Esophagus muscularis mucosa (tissue), 4 donors: ENCODE measurements around the gene PPAN. TPM values are rescaled to one million over a fixed set of nuclear protein-coding genes. Genes with fewer than 3 reads are reported as not detected.

Experiments
- DNase-seq: peaks from one replicate; pipeline ENCODE4 v3.0.0-alpha.2; 2017; ENCODE audit errors: extremely low spot score
- H3K27ac ChIP-seq, 4 donors: fragments of 200-600 bp; sonication (generic); replicated peaks in 1 of 4; 1 replicate in 3 of 4; 2 replicates in 1 of 4; pipeline ENCODE4 v1.5.1; 2016 to 2019; ENCODE audit warnings: mild to moderate bottlenecking in 1 of 4
- H3K27me3 ChIP-seq, 4 donors: fragments of 200-600 bp; sonication (generic); one replicate each; pipeline versions ENCODE4 v1.5.1 to v1.6.0; 2016 to 2019
- H3K36me3 ChIP-seq, 4 donors: fragments of 200-600 bp; sonication (generic); one replicate each; pipeline ENCODE4 v1.5.1; 2016 to 2019
- H3K4me1 ChIP-seq, 4 donors: fragments of 200-600 bp; sonication (generic); one replicate each; pipeline ENCODE4 v1.5.1; 2016 to 2019
- H3K4me3 ChIP-seq, 4 donors: fragments of 200-600 bp; sonication (generic); 1 replicate in 2 of 4; 2 replicates in 2 of 4; pipeline ENCODE4 v1.5.1; 2016 to 2019; ENCODE audit warnings: mild to moderate bottlenecking in 4 of 4, moderate library complexity in 1 of 4
- H3K9me3 ChIP-seq, 4 donors: fragments of 200-600 bp; sonication (generic); 1 replicate in 3 of 4; 2 replicates in 1 of 4; pipeline ENCODE4 v1.5.1; 2016 to 2019
- CTCF ChIP-seq, 3 experiments: fragments of 200-600 bp in 2 of 3; fragments of 450-650 bp in 1 of 3; sonication (generic) in 2 of 3; IDR thresholded peaks; one replicate each; pipeline ENCODE4 v1.5.1; 2017 to 2019; ENCODE audit warnings: antibody characterized with exemption in 3 of 3, mild to moderate bottlenecking in 2 of 3, moderate library complexity in 1 of 3
- EP300 ChIP-seq: sonication (generic); formaldehyde crosslinking; IDR thresholded peaks from one replicate; pipeline ENCODE4 v1.6.1; 2017; ENCODE audit warnings: antibody characterized with exemption
- POLR2A ChIP-seq: fragments of 450-650 bp; IDR thresholded peaks from one replicate; pipeline ENCODE4 v1.6.1; 2017; ENCODE audit warnings: antibody characterized with exemption, moderate library complexity, mild to moderate bottlenecking, low read depth
- POLR2AphosphoS5 ChIP-seq, 2 donors: sonication (generic); formaldehyde crosslinking; IDR thresholded peaks; one replicate each; pipeline ENCODE4 v1.6.1; 2017; ENCODE audit warnings: antibody characterized with exemption in 2 of 2
- WGBS: methylation state at CpG from one replicate; pipeline ENCODE4 v1.1.5; 2018; 5-methylcytosine and 5-hydroxymethylcytosine counted together
- intact Hi-C: fragments of 100-400 bp; cut with DNase I; formaldehyde crosslinking; loops from one replicate; pipeline ENCODE4 v1.15.1; 2023
- total RNA-seq, 4 donors: library from RNA; depleted of rRNA; stranded (reverse); fragments of >200 nt; gene quantifications; one replicate each; pipeline versions ENCODE4 v1.1.0 to v1.2.1, GENCODE V29; 2016

PPAN gene
- total RNA-seq, 4 donors from 2014 or later, result 22.7 to 39.3 (median 29.1) TPM

GRCh38 chr19:10137751-10138682, 31.9 kb downstream of the PPAN start:
- Histone ChIP-seq H3K9me3 (no peaks in the 10 kb centered on the region), H3K27me3 (no peaks in the 10 kb centered on the region), H3K36me3 (peaks cover 93 to 100% (median 99%) of the 10 kb centered on the region in 4 donors), H3K27ac (no peak overlapping the region), H3K4me1 (no peaks in the 10 kb centered on the region), H3K4me3 (no peak overlapping the region)
- TF ChIP-seq EP300, result no peak
- TF ChIP-seq POLR2A, result no peak
- no peak for TF ChIP-seq CTCF (IDR thresholded peaks at IDR 0.05)
- no peak for TF ChIP-seq POLR2AphosphoS5 (IDR thresholded peaks at IDR 0.05)
- no peak for DNase-seq
- WGBS, result 93% methylated on average over 19 of the region's 38 CpGs
- intact Hi-C loops, result no loop called here

GRCh38 chr19:10138879-10139795, 33.0 kb downstream of the PPAN start:
- no peak for DNase-seq
- Histone ChIP-seq H3K4me1 (no peaks in the 10 kb centered on the region), H3K36me3 (peaks cover 92 to 100% (median 100%) of the 10 kb centered on the region in 4 donors), H3K27me3 (no peaks in the 10 kb centered on the region), H3K4me3 (no peak overlapping the region), H3K27ac (no peak overlapping the region), H3K9me3 (no peaks in the 10 kb centered on the region)
- intact Hi-C loops, result no loop called here
- no peak for TF ChIP-seq POLR2A
- TF ChIP-seq CTCF (IDR thresholded peaks at IDR 0.05), result no peak
- no peak for TF ChIP-seq POLR2AphosphoS5 (IDR thresholded peaks at IDR 0.05)
- TF ChIP-seq EP300, result no peak
- WGBS, result 95% methylated on average over 25 of the region's 27 CpGs

- Histone ChIP-seq H3K27ac (no peak overlapping the region), H3K36me3 (peaks cover 91 to 100% (median 100%) of the 10 kb centered on the region in 4 donors), H3K27me3 (no peaks in the 10 kb centered on the region), H3K9me3 (no peaks in the 10 kb centered on the region), H3K4me1 (no peaks in the 10 kb centered on the region), H3K4me3 (no peak overlapping the region)
- no peak for TF ChIP-seq POLR2A
- no peak for TF ChIP-seq EP300
- TF ChIP-seq CTCF (IDR thresholded peaks at IDR 0.05), result no peak
- TF ChIP-seq POLR2AphosphoS5 (IDR thresholded peaks at IDR 0.05), result no peak
- intact Hi-C loops, result no loop called here
- DNase-seq, result no peak
- WGBS, result 95% methylated on average over 21 of the region's 23 CpGs
Observed at GRCh38 chr19:10139952-10140351, 33.8 kb downstream of the PPAN start.

GRCh38 chr19:10141479-10141878, 35.3 kb downstream of the PPAN start:
- no peak for TF ChIP-seq POLR2A
- TF ChIP-seq CTCF (IDR thresholded peaks at IDR 0.05), result no peak
- TF ChIP-seq POLR2AphosphoS5 (IDR thresholded peaks at IDR 0.05), result no peak
- DNase-seq, result no peak
- Histone ChIP-seq H3K4me1 (no peaks in the 10 kb centered on the region), H3K9me3 (no peaks in the 10 kb centered on the region), H3K27me3 (no peaks in the 10 kb centered on the region), H3K27ac (no peak overlapping the region), H3K4me3 (no peak overlapping the region), H3K36me3 (peaks cover 95 to 100% (median 100%) of the 10 kb centered on the region in 4 donors)
- 93% methylated on average over 13 of the region's 13 CpGs for WGBS
- intact Hi-C loops, result no loop called here
